AG10803 (cell line): ENCODE data around the gene CCDC78.

Experiments
- DNase-seq: peaks from one replicate; pipeline ENCODE4 v3.0.0; 2010; ENCODE audit warnings: low read depth
- H3K4me3 ChIP-seq: 2 replicates; pipeline ENCODE4 v1.5.1; 2011; ENCODE audit warnings: mild to moderate bottlenecking, low read length, control low read depth
- CTCF ChIP-seq: conservative IDR thresholded peaks from 2 replicates; pipeline ENCODE4 v1.5.1; 2011; ENCODE audit warnings: mild to moderate bottlenecking, low read length, control low read depth, inconsistent platforms

Gene CCDC78

GRCh38 chr16:726438-727290, at the start of gene CCDC78, which contains the start of gene HAGHL:
TSS of gene CCDC78 (minus strand) at chr16:726443. CDS start at chr16:726367, 76 bp downstream.
TSS of gene HAGHL (plus strand) at chr16:727106. CDS start at chr16:727510, 404 bp downstream.
- DNase-seq, result peak; percentile 20
- H3K4me3 ChIP-seq, result peak within 1 kb of the TSS; percentile 67
- no peak for TF ChIP-seq CTCF

GRCh38 chr16:775236-775796, 49.1 kb upstream of the CCDC78 start:
- TF ChIP-seq CTCF, result no peak
- no peak overlapping the region for H3K4me3 ChIP-seq
- DNase-seq, result no peak

GRCh38 chr16:774086-775001, 48.1 kb upstream of the CCDC78 start:
- no peak for TF ChIP-seq CTCF
- DNase-seq, result no peak

GRCh38 chr16:772959-773358, 46.7 kb upstream of the CCDC78 start:
- no peak overlapping the region for H3K4me3 ChIP-seq
- no peak for TF ChIP-seq CTCF
- no peak for DNase-seq

More at GRCh38 chr16:774086-775001, 48.1 kb upstream of the CCDC78 start:
- no peak overlapping the region for H3K4me3 ChIP-seq

- H3K4me3 ChIP-seq, result no peak overlapping the region
- DNase-seq, result no peak
- TF ChIP-seq CTCF, result no peak
These were observed 44.2 kb upstream of the CCDC78 start for GRCh38 chr16:770411-770810.

- no peak overlapping the region for H3K4me3 ChIP-seq
- DNase-seq, result no peak
- TF ChIP-seq CTCF, result no peak
These were observed 43.7 kb upstream of the CCDC78 start for GRCh38 chr16:769934-770333.
